GDM1 (cell line): ENCODE data around the gene DOCK3.
"Not testable (repeated sequence)": the region's sequence is repeated elsewhere in the genome, so short reads cannot be mapped to it uniquely, and the experiment has no call there.

Experiments used
- DNase-seq: peaks from one replicate; lab custom pipeline; 2025; lab: John Stamatoyannopoulos, UW

The DOCK3 gene

GRCh38 chr3:51224843-51225242 lies 550.1 kb downstream of the DOCK3 start:
- DNase-seq: no peak

GRCh38 chr3:51242939-51243338 lies 568.2 kb downstream of the DOCK3 start:
- DNase-seq: no peak

- no peak for DNase-seq
Observed at GRCh38 chr3:51243924-51244323, 569.2 kb downstream of the DOCK3 start.

- no peak for DNase-seq
Observed at GRCh38 chr3:51245867-51246266, 571.1 kb downstream of the DOCK3 start.

- no peak for DNase-seq
Observed at GRCh38 chr3:51257870-51258269, 583.1 kb downstream of the DOCK3 start.

GRCh38 chr3:51264166-51264565 lies 589.4 kb downstream of the DOCK3 start:
- DNase-seq: not testable (repeated sequence)

GRCh38 chr3:51268132-51268531 lies 593.4 kb downstream of the DOCK3 start:
- no peak for DNase-seq

GRCh38 chr3:51269466-51269865 lies 594.7 kb downstream of the DOCK3 start:
- no peak for DNase-seq

- DNase-seq: no peak
Observed at GRCh38 chr3:51270559-51270958, 595.8 kb downstream of the DOCK3 start.

GRCh38 chr3:51271172-51271571 lies 596.4 kb downstream of the DOCK3 start:
- no peak for DNase-seq

GRCh38 chr3:51274052-51274451 lies 599.3 kb downstream of the DOCK3 start:
- DNase-seq: no peak

GRCh38 chr3:51275111-51275805 lies 600.5 kb downstream of the DOCK3 start:
- DNase-seq: no peak

GRCh38 chr3:51276046-51276445 lies 601.3 kb downstream of the DOCK3 start:
- DNase-seq: no peak

GRCh38 chr3:51279448-51279847 lies 604.7 kb downstream of the DOCK3 start:
- DNase-seq: no peak

- no peak for DNase-seq
Observed at GRCh38 chr3:51280176-51280575, 605.4 kb downstream of the DOCK3 start.

GRCh38 chr3:51282931-51283330 lies 608.2 kb downstream of the DOCK3 start:
- DNase-seq: no peak

- no peak for DNase-seq
Observed at GRCh38 chr3:51283421-51283820, 608.7 kb downstream of the DOCK3 start.

- no peak for DNase-seq
Observed at GRCh38 chr3:51295625-51296024, 620.9 kb downstream of the DOCK3 start.

GRCh38 chr3:51297333-51297732 lies 622.6 kb downstream of the DOCK3 start:
- no peak for DNase-seq

- DNase-seq: no peak
Observed at GRCh38 chr3:51304230-51304629, 629.5 kb downstream of the DOCK3 start.

- no peak for DNase-seq
Observed at GRCh38 chr3:51306093-51306492, 631.4 kb downstream of the DOCK3 start.

GRCh38 chr3:51307458-51307857 lies 632.7 kb downstream of the DOCK3 start:
- no peak for DNase-seq

GRCh38 chr3:51307945-51308607 lies 633.3 kb downstream of the DOCK3 start:
- DNase-seq: not testable (repeated sequence)

- no peak for DNase-seq
Observed at GRCh38 chr3:51311055-51311454, 636.3 kb downstream of the DOCK3 start.
